HG03571 (cell line): ENCODE results near the gene VPS37B.

Experiments used
- ATAC-seq: cut with Tn5 transposase; IDR thresholded peaks from one replicate; pipeline ENCODE4 v1.9.1; 2021; ENCODE audit not compliant: unreplicated experiment

VPS37B gene

GRCh38 chr12:122867691-122868461 is 28.0 kb downstream of the VPS37B start:
- no peak for ATAC-seq

GRCh38 chr12:122866950-122867607 is 28.8 kb downstream of the VPS37B start:
- ATAC-seq: no peak

GRCh38 chr12:122866379-122866778 is 29.5 kb downstream of the VPS37B start:
- ATAC-seq: no peak

- no peak for ATAC-seq
These were observed 30.4 kb downstream of the VPS37B start for GRCh38 chr12:122865268-122866231.

- no peak for ATAC-seq
These were observed 31.1 kb downstream of the VPS37B start for GRCh38 chr12:122864894-122865253.

- ATAC-seq: no peak
These were observed 32.8 kb downstream of the VPS37B start for GRCh38 chr12:122862872-122863701.

GRCh38 chr12:122862110-122862634 is 33.8 kb downstream of the VPS37B start:
- no peak for ATAC-seq

- no peak for ATAC-seq
These were observed 34.3 kb downstream of the VPS37B start for GRCh38 chr12:122861587-122861970.

GRCh38 chr12:122860854-122861586 is 34.9 kb downstream of the VPS37B start:
- ATAC-seq: no peak

GRCh38 chr12:122860040-122860853 is 35.7 kb downstream of the VPS37B start:
- no peak for ATAC-seq

- ATAC-seq: no peak
These were observed 36.5 kb downstream of the VPS37B start for GRCh38 chr12:122859303-122860039.

GRCh38 chr12:122858591-122859302 is 37.2 kb downstream of the VPS37B start:
- ATAC-seq: no peak

- no peak for ATAC-seq
These were observed 37.8 kb downstream of the VPS37B start for GRCh38 chr12:122858171-122858570.

- no peak for ATAC-seq
These were observed 38.8 kb downstream of the VPS37B start for GRCh38 chr12:122856999-122857671.

GRCh38 chr12:122855928-122856831 is 39.7 kb downstream of the VPS37B start:
- no peak for ATAC-seq
